Measurements from ENCODE around the gene EMC1. TPM values are rescaled to one million over a fixed set of nuclear protein-coding genes. Genes with fewer than 3 reads are reported as not detected.

EMC1 gene
- total RNA-seq, 2 experiments from 2014 or later: 21.9 to 22.2 TPM

GRCh38 chr1:19169642-19170041, 81.7 kb downstream of the EMC1 start:
- H3K9me3 ChIP-seq (ENCODE audit: control insufficient read depth in 1 of 2, insufficient read depth in 1 of 2, low read length in 2 of 2): no peaks in the 10 kb centered on the region
- no peaks in the 10 kb centered on the region for H3K4me1 Mint-ChIP-seq (ENCODE audit: low read depth)
- no peak overlapping the region for H3K4me3 ChIP-seq (ENCODE audit: low read length)
- no peak for TF ChIP-seq CTCF (IDR thresholded peaks at IDR 0.05)
- H3K27me3 Mint-ChIP-seq: no peaks in the 10 kb centered on the region
- peaks cover 96% of the 10 kb centered on the region for H3K36me3 ChIP-seq (ENCODE audit: insufficient read depth, low read length)
- ChIA-PET POLR2A (no interaction called here), CTCF (interaction anchor here (0.6 kb wide), 1 partner anchor 181 kb away, joined by 3 read pairs; no protein-coding TSS in a partner anchor)
- no peak overlapping the region for H3K4me3 Mint-ChIP-seq
- no peak overlapping the region for H3K27ac Mint-ChIP-seq
- DNase-seq: no peak
- peaks cover 99% of the 10 kb centered on the region for H3K36me3 Mint-ChIP-seq (ENCODE audit: low read depth)
- no peak overlapping the region for H3K27ac ChIP-seq (ENCODE audit: low read depth in 1 of 2, low read length in 2 of 2)
- no peaks in the 10 kb centered on the region for H3K27me3 ChIP-seq (ENCODE audit: control insufficient read depth in 1 of 2, insufficient read depth in 2 of 2, low read length in 2 of 2)
- no peaks in the 10 kb centered on the region for H3K4me1 ChIP-seq (ENCODE audit: insufficient read depth, low read length)
- no peaks in the 10 kb centered on the region for H3K9me3 Mint-ChIP-seq
- intact Hi-C loops (cut with DNase I, micrococcal nuclease): no loop called here
- no peak for ATAC-seq (ENCODE audit: poor library complexity)

GRCh38 chr1:19167140-19167539, 84.2 kb downstream of the EMC1 start:
- H3K27ac ChIP-seq (ENCODE audit: low read depth in 1 of 2, low read length in 2 of 2): no peak overlapping the region
- peaks cover 98% of the 10 kb centered on the region for H3K36me3 ChIP-seq (ENCODE audit: insufficient read depth, low read length)
- no peak for TF ChIP-seq CTCF (IDR thresholded peaks at IDR 0.05)
- POLR2A ChIA-PET: no interaction called here
- H3K36me3 Mint-ChIP-seq (ENCODE audit: low read depth): peaks cover 99% of the 10 kb centered on the region
- no peaks in the 10 kb centered on the region for H3K27me3 Mint-ChIP-seq
- CTCF ChIA-PET: no interaction called here
- no peaks in the 10 kb centered on the region for H3K9me3 ChIP-seq (ENCODE audit: control insufficient read depth in 1 of 2, insufficient read depth in 1 of 2, low read length in 2 of 2)
- no peaks in the 10 kb centered on the region for H3K4me1 ChIP-seq (ENCODE audit: insufficient read depth, low read length)
- no peak overlapping the region for H3K27ac Mint-ChIP-seq
- no peak overlapping the region for H3K4me3 Mint-ChIP-seq
- intact Hi-C loops (cut with DNase I, micrococcal nuclease): no loop called here
- ATAC-seq (ENCODE audit: poor library complexity) (no peak), DNase-seq (no peak)
- H3K27me3 ChIP-seq (ENCODE audit: control insufficient read depth in 1 of 2, insufficient read depth in 2 of 2, low read length in 2 of 2): no peaks in the 10 kb centered on the region
- H3K4me1 Mint-ChIP-seq (ENCODE audit: low read depth): no peaks in the 10 kb centered on the region
- H3K4me3 ChIP-seq (ENCODE audit: low read length): no peak overlapping the region
- H3K9me3 Mint-ChIP-seq: no peaks in the 10 kb centered on the region

- Histone ChIP-seq H3K27me3 (ENCODE audit: control insufficient read depth in 1 of 2, insufficient read depth in 2 of 2, low read length in 2 of 2) (no peaks in the 10 kb centered on the region), H3K9me3 (ENCODE audit: control insufficient read depth in 1 of 2, insufficient read depth in 1 of 2, low read length in 2 of 2) (no peaks in the 10 kb centered on the region), H3K4me1 (ENCODE audit: insufficient read depth, low read length) (no peaks in the 10 kb centered on the region), H3K4me3 (ENCODE audit: low read length) (no peak overlapping the region), H3K36me3 (ENCODE audit: insufficient read depth, low read length) (peaks cover 98% of the 10 kb centered on the region), H3K27ac (ENCODE audit: low read depth in 1 of 2, low read length in 2 of 2) (no peak overlapping the region)
- ChIA-PET POLR2A (interaction anchor here (0.6 to 0.7 kb wide), 2 partner anchors 29 to 74 kb away, joined by 3 read pairs; no protein-coding TSS in a partner anchor), CTCF (interaction anchor here (2.7 kb wide), 1 partner anchor 75 kb away, joined by 9 read pairs; no protein-coding TSS in a partner anchor)
- TF ChIP-seq CTCF (IDR thresholded peaks at IDR 0.05): no peak
- ATAC-seq (ENCODE audit: poor library complexity) (no peak), DNase-seq (no peak)
- Mint-ChIP-seq H3K4me3 (no peak overlapping the region), H3K27ac (no peak overlapping the region), H3K36me3 (ENCODE audit: low read depth) (peaks cover 99% of the 10 kb centered on the region), H3K9me3 (no peaks in the 10 kb centered on the region), H3K27me3 (no peaks in the 10 kb centered on the region), H3K4me1 (ENCODE audit: low read depth) (no peaks in the 10 kb centered on the region)
- intact Hi-C loops (cut with DNase I, micrococcal nuclease): no loop called here
Observed at GRCh38 chr1:19166066-19166465, 85.3 kb downstream of the EMC1 start.

Other genes with a start within 250 kb of the EMC1 start
- 100 to 1,000 TPM; 116 to 125 TPM for gene UBR4, start 41.3 kb downstream of the EMC1 start, total RNA-seq
- 10 to 100 TPM; 10.2 to 12.0 TPM for gene MRTO4, start 281 bp upstream of the EMC1 start, total RNA-seq
- gene AKR7A3, start 37.2 kb upstream of the EMC1 start, total RNA-seq: 1 to 10 TPM in 1 of 2 experiments, under 1 TPM in 1; 0.84 to 1.4 TPM
- 10 to 100 TPM; 11.1 to 11.8 TPM for gene AKR7A2, start 60.6 kb upstream of the EMC1 start, total RNA-seq
- gene SLC66A1, start 60.8 kb upstream of the EMC1 start, total RNA-seq: 1 to 10 TPM; 2.3 to 3.7 TPM
- gene CAPZB, start 234.0 kb upstream of the EMC1 start, total RNA-seq: 100 to 1,000 TPM; 168 to 173 TPM

Data from CD4-positive, alpha-beta T cell (primary cell).